Cerebellar cortex (tissue), 1 donor: ENCODE data around the gene BDH1.
A peak's percentile ranks its signal among the peaks of the same experiment; 100 is the strongest.

ENCODE experiments used
- DNase-seq: peaks from one replicate; pipeline ENCODE4 v3.0.0-alpha.2; 2015; ENCODE audit warnings: low spot score

BDH1 gene

GRCh38 chr3:197547306-197548011 lies 8.3 kb downstream of the BDH1 start:
- peak; percentile 70 for DNase-seq

DNA sequence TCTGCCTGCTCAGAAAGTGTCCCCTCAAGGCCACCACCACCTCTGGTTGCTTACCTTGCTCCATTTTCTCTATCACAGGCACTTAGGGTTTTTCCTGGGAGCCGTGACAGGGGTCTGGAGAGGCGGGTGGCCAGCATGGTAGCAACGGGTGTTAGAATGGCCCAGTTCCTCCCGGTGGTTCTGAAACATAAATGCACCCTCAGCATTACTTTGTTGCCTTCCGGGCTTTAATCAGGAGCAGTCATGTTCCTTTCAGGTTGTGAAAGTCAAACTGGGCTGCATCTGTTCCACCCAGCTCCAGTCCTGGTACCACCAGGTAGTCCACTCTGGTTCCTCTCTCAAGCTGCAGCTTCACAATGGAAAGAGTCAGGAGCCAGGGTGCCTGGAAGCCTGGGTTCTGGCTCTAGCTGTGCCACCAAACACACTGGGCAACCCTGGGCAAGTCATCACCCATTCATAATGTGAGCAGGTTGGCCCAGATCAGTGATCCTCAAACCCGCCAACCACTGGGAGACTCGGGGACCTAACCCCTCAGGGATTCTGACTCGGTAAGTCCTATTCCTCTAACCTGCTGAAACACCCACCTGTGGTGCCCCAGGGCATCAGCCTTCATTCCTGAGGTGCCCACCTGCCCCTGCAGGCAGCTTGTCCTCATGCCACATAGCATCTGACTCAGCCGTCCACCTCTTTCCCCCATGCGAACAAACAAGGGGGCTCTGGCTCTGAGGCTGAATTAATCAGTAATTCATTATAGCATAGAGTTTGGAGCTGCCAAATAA lies 9.3 kb downstream of the BDH1 start:
- no peak for DNase-seq

DNA sequence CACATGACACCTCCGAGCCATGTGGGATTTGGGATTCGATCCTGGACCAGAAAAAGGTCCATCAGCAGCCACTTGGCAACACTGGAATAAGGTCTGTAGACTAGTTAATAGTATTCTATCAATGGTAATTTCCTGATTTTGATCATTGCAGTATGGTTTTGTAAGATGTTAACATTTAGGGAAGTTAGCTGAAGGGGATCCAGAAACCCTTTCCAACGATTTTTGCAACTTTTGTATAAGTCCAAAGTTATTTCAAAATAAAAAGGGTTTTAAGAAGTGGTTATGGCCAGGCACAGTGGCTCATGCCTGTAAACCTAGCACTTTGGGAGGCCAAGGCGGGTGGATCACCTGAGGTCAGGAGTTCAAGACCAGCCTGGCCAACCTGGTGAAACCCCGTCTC lies 10.2 kb downstream of the BDH1 start:
- DNase-seq = no peak

- no peak for DNase-seq
Measured at GRCh38 chr3:197545101-197545500, 10.7 kb downstream of the BDH1 start.

DNA sequence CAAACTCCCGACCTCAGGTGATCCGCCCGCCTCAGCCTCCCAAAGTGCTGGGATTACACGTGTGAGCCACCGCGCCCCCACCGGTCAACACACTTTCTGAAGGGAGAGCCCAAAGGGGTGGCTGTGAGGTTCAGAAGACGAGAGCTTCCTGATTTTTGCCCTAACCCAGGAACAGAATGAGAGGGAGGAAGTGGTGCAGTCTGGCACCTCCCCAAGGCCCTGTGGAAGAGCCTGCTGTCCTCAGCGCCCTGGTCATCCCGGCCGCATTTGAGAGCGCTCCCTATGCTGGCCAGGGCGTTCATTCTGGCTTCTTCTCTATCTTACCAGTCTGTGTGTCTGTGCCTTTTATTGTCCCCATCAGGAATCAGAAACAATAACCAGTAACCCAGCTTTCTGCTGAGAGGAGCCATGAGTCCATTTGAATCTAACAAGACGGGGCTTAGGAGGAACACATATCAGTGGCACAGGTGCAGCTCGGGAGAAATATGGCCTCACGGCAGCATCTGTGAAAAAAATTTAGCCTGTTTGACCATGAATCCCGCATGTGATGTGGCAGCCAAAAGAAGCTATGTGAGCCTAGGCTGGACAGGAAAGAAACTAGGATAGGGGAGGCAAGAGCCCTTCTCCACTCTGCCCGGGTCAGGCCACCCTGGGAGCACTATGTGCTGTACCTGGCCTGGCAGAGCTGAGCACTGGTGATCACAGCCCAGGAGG lies 12.9 kb downstream of the BDH1 start:
- peak; percentile 69 for DNase-seq

DNA sequence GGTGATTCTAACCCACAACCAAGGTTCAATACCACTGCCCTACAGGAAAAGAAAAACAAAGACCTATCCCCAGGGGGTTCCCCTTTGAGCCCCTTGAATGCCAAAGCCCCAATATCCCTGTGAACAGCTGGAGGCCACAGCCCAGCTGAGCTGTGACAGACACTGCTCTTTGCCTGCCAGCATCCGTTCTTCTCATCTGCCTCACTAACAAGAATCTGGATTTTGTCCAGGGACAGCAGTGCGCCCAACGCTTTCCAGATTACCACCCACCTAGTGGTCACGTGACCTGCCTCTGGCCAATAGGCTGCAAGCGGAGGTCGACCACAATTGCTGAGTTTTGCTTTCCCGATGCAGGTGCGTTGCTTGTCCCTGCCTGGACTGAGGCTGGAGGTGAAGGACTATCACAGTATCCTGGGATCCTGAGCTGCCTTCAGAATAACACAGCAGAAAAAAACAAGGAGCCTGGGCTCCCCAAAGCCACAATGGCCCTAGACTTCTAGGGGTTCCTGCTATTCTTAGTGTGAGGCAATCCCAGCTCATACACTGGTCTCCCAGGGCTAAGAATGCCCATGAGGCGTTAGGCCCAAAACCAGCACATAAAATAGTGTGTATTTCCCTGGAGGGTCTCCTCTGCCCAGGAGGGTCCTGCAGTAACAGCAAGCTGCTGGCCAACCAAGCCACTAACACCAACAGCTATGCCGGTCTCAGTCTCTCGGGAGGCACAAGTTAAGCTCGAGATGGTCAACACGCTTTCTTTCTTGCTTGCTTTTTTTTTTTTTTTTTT lies 13.8 kb downstream of the BDH1 start:
- DNase-seq = peak; percentile 65

DNA sequence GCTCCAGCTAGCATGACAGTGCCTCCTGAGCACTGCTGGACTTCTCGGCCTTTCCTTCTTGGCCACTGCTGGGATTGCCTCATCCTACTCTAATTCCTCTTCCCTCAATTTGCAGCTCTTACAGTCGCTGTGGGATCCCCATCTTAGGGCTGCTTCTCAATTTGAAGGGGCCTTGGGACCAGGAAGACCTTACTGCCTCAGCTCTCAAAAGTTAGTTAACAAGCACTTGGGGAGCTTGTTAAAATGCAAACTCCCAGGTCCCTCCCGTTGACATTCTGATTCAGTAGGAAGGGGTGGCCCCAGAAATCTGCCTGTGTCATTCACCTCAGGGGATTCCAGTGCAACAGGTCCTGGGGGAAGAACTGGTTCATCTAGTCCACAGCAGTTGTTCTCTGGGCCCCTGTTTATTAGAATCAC lies 14.8 kb downstream of the BDH1 start:
- DNase-seq = no peak

DNA sequence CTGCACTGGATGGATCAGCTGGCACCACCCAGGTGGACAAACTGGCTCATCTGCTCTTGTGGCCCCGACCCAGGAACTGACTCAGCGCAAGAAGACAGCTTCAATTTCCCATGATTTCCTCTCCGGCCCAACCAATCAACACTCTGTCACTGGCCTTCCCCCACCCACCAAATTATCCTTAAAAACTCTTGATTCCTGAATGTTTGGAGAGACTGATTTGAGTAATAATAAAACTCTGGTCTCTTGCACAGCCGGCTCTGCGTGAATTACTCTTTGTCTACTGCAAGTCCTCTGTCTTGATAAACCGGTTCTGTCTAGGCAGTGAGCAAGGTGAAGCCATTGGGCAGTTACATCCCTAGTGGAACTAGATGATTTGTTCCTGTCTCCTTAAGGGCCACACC lies 16.1 kb downstream of the BDH1 start:
- DNase-seq = no peak

- no peak for DNase-seq
Measured at GRCh38 chr3:197533927-197534725, 21.6 kb downstream of the BDH1 start.

DNA sequence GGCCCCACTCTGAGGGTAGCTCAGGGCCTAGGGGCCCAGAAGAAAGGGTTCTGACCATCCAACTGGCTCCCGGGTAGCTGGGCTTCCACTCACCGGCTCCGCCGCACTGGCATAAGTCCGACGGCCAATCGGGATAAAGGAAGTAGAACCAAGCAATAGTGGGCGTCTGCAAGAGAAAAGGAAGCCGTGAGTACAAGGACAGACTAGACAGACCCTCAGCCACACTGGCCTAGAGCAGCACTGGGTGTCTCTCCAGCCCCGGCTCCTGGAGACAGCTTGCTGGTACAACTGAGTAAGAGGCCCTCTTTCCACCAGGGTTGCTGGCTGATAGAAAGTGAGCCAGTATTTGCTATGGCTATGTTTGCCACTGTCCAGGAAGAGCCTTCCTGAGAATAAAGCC lies 22.4 kb downstream of the BDH1 start:
- DNase-seq = no peak

- DNase-seq = no peak
Measured at GRCh38 chr3:197532388-197532787, 23.4 kb downstream of the BDH1 start.

DNA sequence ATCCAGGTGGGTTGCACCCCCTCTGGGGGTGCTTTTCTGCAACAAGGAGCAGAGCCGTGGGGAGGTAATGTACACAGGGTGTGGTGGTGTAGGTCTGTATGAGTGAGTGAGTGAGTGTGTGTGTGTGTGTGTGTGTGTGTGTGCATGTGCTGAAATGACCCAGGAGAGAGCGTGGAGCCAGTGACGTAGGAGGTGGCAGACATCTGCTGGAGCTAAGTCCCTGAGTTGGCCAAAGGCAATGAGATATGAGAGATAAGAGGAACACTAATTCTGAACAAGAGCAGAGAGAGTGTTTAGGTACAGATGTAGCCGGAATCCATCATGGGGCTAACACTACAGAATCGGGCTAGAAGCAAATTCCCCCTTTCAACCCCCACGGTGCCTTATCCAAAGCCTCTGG lies 27.6 kb downstream of the BDH1 start:
- no peak for DNase-seq

- DNase-seq = no peak
Measured at GRCh38 chr3:197527569-197527968, 28.2 kb downstream of the BDH1 start.

DNA sequence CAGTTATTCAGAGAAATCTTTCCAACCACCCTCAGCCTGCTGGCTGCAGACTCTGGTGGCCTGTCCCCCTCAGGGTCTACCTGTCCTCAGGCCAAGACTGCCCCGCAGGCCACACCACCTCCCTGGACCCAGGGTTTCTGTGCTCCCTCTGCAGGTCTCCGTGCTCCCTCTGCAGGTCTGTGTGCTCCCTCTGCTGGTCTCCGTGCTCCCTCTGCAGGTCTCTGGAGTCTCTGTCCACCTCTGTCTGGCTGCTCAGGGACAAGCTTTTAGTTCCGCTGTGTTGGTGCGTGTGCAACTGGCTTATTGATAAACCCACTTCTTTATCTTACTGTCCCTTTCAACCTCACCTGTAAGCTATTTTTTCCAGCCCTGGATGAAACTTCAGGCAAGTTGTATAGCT lies 30.1 kb downstream of the BDH1 start:
- no peak for DNase-seq

DNA sequence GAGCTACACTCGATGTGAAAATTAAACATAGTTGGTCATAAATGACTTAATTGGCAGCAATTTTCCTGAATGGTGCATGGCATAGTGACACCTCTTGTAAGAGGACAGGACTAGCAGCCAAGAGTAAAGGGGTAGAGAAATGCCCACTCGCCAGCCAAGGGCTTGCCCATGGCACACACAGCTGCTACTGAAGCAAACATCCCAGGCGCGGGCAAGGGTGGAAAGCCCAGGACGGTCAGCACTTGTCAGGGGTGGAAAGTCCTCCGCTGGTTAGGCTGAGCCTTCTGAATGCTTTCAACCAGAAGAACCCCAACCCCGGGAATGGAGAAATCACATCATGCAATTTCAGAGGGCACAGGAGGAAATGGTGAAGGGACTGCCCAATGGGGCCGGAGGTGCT lies 31.6 kb downstream of the BDH1 start:
- no peak for DNase-seq

DNA sequence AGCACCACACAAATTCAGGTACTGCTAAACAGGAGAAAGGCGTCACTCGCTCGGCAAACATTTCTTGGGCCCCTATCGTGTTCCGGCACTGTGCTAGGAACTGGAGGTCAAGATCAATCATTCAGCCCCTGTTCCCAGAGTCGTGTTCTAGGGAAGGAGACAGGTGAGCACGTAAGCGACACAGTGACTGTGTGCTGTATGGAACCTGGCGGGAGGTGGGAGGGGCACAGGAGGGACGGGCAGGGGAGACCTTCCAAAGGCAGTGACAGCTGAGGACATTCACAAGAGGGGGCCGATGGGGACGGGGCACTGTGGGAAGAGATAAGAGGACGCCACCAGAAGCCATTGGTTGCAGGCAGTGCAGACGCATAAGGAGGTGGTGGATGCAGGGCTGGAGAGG lies 32.2 kb downstream of the BDH1 start:
- DNase-seq = no peak

- no peak for DNase-seq
Measured at GRCh38 chr3:197522881-197523441, 32.8 kb downstream of the BDH1 start.

DNA sequence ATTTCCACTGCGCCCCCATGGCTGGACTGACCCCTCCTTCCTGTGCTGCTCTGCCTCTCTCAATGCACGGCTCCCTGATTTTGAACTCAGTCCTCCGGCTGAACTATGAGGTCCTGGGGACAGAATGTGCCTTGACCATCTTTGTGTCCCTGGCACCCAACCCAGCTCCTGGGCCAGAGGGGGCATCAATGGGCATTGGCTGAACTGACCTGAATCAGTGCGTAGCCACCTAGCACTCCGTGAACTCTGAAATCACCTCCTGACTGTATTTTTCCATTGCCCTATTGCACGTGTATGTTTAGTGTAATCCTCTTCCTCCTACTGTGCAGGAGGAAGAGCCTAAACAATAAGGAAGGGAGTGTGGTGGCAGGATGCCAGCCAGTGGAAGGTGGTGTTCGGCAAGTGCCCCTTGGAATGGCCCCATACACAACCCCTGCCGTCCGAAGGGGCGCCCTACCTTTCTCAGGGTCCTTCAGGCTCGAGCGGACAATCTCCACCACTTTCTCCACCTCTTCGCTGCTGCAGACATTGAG lies 33.5 kb downstream of the BDH1 start:
- no peak for DNase-seq

GRCh38 chr3:197521277-197522182 lies 34.2 kb downstream of the BDH1 start:
- DNase-seq = no peak
